ENCODE data around the gene IQCF6.

Gene IQCF6

DNA sequence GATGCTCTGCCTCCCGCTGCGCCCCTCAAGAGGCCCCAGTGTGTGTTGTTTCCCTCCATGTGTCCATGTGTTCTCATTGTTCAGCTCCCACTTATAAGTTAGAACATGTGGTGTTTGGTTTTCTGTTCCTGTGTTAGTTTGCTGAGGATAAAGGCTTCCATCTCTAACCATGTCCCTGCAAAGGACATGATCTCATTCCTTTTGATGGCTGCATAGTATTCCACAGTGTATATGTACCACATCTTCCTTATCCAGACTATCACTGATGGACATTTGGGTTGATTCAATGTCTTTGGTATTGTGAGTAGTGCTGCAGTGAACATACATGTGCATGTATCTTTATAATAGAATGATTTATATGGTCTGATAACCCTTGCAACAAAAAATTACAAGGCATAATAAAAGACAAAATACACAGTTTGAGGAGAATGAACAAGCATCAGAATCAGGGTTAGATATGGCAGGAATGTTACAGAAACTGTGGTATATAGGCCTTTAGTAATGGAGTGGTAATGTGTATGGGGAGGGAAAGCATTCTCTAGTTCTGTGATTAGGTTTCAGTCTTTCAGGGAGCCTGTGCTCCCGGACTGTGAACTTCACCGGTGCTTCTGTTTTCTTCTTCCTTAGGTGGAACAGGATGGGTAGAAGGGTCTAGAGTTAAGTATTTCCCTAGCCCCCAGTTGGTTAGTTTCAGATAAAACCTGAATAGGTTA lies 45.0 kb downstream of the IQCF6 start:
- TF ChIP-seq, protein P1, sequence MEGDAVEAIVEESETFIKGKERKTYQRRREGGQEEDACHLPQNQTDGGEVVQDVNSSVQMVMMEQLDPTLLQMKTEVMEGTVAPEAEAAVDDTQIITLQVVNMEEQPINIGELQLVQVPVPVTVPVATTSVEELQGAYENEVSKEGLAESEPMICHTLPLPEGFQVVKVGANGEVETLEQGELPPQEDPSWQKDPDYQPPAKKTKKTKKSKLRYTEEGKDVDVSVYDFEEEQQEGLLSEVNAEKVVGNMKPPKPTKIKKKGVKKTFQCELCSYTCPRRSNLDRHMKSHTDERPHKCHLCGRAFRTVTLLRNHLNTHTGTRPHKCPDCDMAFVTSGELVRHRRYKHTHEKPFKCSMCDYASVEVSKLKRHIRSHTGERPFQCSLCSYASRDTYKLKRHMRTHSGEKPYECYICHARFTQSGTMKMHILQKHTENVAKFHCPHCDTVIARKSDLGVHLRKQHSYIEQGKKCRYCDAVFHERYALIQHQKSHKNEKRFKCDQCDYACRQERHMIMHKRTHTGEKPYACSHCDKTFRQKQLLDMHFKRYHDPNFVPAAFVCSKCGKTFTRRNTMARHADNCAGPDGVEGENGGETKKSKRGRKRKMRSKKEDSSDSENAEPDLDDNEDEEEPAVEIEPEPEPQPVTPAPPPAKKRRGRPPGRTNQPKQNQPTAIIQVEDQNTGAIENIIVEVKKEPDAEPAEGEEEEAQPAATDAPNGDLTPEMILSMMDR (IDR thresholded peaks at IDR 0.05; ENCODE audit: insufficient read depth, low read length, poor library complexity, severe bottlenecking), result no peak
- Histone ChIP-seq H3K4me3 (replicated peaks; ENCODE audit: low read depth, low read length) (no peak overlapping the region), H3K27me3 (replicated peaks; ENCODE audit: control insufficient read depth, insufficient read depth, low read length) (no peaks in the 10 kb centered on the region; the same call in 1 of the 2 replicates), H3K36me3 (ENCODE audit: control insufficient read depth, insufficient read depth, low read length) (no peaks in the 10 kb centered on the region)
- no peak for DNase-seq (ENCODE audit: extremely low read depth, insufficient read length)

GRCh38 chr3:51729042-51729633 lies 49.9 kb downstream of the IQCF6 start:
- Histone ChIP-seq H3K27me3 (replicated peaks; ENCODE audit: control insufficient read depth, insufficient read depth, low read length) (no peaks in the 10 kb centered on the region), H3K4me3 (replicated peaks; ENCODE audit: low read depth, low read length) (no peak overlapping the region), H3K36me3 (ENCODE audit: control insufficient read depth, insufficient read depth, low read length) (no peaks in the 10 kb centered on the region)
- no peak for DNase-seq (ENCODE audit: extremely low read depth, insufficient read length)
- TF ChIP-seq, protein P1 (IDR thresholded peaks at IDR 0.05; ENCODE audit: insufficient read depth, low read length, poor library complexity, severe bottlenecking), result no peak
